ENCODE measurements around the gene IL24.

Gene IL24

GRCh38 chr1:206896261-206896660 lies 982 bp upstream of the IL24 start:
- no peak overlapping the region for H3K4me3 ChIP-seq (ENCODE audit: low read depth, low read length)
- TF ChIP-seq CTCF (IDR thresholded peaks at IDR 0.05; ENCODE audit: low read depth, low read length, missing control alignments), result no peak
- no peak for DNase-seq (ENCODE audit: low read depth)

GRCh38 chr1:206898089-206898914 lies 1.1 kb downstream of the IL24 start:
- TF ChIP-seq CTCF (IDR thresholded peaks at IDR 0.05; ENCODE audit: low read depth, low read length, missing control alignments), result no peak
- H3K4me3 ChIP-seq (ENCODE audit: low read depth, low read length), result no peak overlapping the region
- no peak for DNase-seq (ENCODE audit: low read depth)

DNA sequence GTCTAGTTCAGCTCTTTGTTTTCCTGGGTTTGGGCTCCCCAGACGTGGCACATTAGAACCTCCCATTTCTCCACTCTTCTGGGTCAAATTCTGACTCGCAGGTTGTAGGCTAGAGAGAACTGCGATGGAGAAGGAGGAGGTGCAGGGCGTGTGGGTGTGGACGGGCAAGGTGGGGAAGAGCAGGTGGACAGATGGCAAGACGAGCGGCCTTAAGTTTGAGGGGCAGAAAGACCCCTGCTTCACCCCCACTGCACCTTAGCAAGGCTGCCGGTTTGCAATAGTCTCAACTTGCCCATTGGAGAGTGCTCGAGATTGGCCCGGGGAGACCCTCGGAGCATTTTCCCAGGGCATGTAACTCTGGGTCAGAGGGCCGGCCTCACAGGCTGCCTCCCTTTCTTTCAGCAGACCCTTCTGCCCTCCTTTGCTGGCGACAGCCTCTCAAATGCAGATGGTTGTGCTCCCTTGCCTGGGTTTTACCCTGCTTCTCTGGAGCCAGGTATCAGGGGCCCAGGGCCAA lies 1.7 kb downstream of the IL24 start:
- no peak for DNase-seq (ENCODE audit: low read depth)
- TF ChIP-seq CTCF (IDR thresholded peaks at IDR 0.05; ENCODE audit: low read depth, low read length, missing control alignments), result no peak
- no peak overlapping the region for H3K4me3 ChIP-seq (ENCODE audit: low read depth, low read length)

DNA sequence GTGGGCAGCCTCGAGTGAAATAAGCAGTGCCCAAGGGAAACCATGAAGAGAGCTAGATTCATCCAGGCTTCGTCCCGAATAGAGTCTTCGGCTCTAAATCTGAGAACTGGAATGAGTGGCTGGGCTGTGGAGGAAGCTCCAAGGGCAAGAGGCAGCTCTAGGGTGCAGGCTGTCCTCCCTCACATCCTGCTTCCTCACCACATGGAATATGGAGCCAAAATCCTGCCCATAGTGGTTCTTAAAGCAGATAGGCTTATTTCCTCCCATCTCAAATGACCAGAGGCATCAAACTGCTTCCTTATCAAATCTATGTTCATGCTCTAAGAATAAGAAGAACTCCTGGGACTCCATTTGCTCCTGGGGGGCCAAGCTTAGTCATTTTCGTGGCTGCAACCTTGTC lies 2.5 kb downstream of the IL24 start:
- H3K4me3 ChIP-seq (ENCODE audit: low read depth, low read length), result no peak overlapping the region
- DNase-seq (ENCODE audit: low read depth), result no peak
- TF ChIP-seq CTCF (IDR thresholded peaks at IDR 0.05; ENCODE audit: low read depth, low read length, missing control alignments), result no peak

GRCh38 chr1:206900149-206900548 lies 2.9 kb downstream of the IL24 start:
- TF ChIP-seq CTCF (IDR thresholded peaks at IDR 0.05; ENCODE audit: low read depth, low read length, missing control alignments), result no peak
- no peak for DNase-seq (ENCODE audit: low read depth)
- no peak overlapping the region for H3K4me3 ChIP-seq (ENCODE audit: low read depth, low read length)

DNA sequence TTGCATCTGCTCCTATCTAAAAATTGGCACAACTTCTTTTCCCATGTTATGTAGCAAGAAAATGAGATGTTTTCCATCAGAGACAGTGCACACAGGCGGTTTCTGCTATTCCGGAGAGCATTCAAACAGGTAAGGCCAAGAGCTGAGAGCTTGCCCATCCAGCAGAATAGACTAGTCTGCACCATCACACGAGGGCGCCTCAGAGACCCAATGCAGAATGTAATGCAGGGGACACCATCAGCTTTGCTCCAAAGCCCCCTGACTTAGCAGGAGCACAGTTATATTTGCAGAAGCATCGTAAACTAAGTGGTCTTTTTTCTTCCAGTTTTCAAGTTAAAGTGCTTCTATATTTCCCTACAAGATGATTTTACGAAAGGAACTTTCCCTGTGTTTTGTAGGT lies 4.7 kb downstream of the IL24 start:
- H3K4me3 ChIP-seq (ENCODE audit: low read depth, low read length), result no peak overlapping the region
- TF ChIP-seq CTCF (IDR thresholded peaks at IDR 0.05; ENCODE audit: low read depth, low read length, missing control alignments), result no peak
- no peak for DNase-seq (ENCODE audit: low read depth)

- TF ChIP-seq CTCF (IDR thresholded peaks at IDR 0.05; ENCODE audit: low read depth, low read length, missing control alignments), result no peak
- DNase-seq (ENCODE audit: low read depth), result no peak
- no peak overlapping the region for H3K4me3 ChIP-seq (ENCODE audit: low read depth, low read length)
Measured at GRCh38 chr1:206902702-206903101, 5.5 kb downstream of the IL24 start.
